GM23338 (cell line): ENCODE results near the gene CCN6. TPM values are rescaled to one million over a fixed set of nuclear protein-coding genes. Genes with fewer than 3 reads are reported as not detected.

ENCODE experiments used
- ATAC-seq: fragments of 200-7000 bp; cut with Tn5 transposase; 3 replicates; pipeline ENCODE4 v1.9.1; 2020
- DNase-seq: peaks from one replicate; pipeline ENCODE4 v3.0.0-alpha.2; 2015; ENCODE audit warnings: low spot score
- H2AFZ ChIP-seq: fragments of 200-600 bp; sonication (generic); 2 replicates; pipeline ENCODE4 v1.8.0; 2016; ENCODE audit warnings: antibody characterized with exemption, mild to moderate bottlenecking, moderate library complexity
- H3F3A ChIP-seq: fragments of 200-600 bp; sonication (generic); replicated peaks from 2 replicates; pipeline ENCODE4 v1.8.0; 2017; ENCODE audit warnings: antibody characterized with exemption, mixed run types, low read depth
- H3K27ac ChIP-seq: fragments of 200-600 bp; sonication (generic); 2 replicates; pipeline ENCODE4 v1.6.1; 2016; ENCODE audit warnings: low read depth
- H3K27me3 ChIP-seq: fragments of 200-600 bp; sonication (generic); 2 replicates; pipeline ENCODE4 v1.8.0; 2016; ENCODE audit warnings: mild to moderate bottlenecking, mixed run types, moderate library complexity; ENCODE audit not compliant: insufficient read depth
- H3K36me3 ChIP-seq: fragments of 200-600 bp; sonication (generic); 2 replicates; pipeline ENCODE4 v1.8.0; 2016; ENCODE audit warnings: mild to moderate bottlenecking; ENCODE audit not compliant: insufficient read depth
- H3K4me1 ChIP-seq: fragments of 200-600 bp; sonication (generic); 2 replicates; pipeline ENCODE4 v1.8.0; 2016; ENCODE audit warnings: mild to moderate bottlenecking, moderate library complexity; ENCODE audit not compliant: insufficient read depth
- H3K4me2 ChIP-seq: fragments of 200-600 bp; sonication (generic); 2 replicates; pipeline ENCODE4 v1.7.1; 2017; ENCODE audit warnings: mixed run types
- H3K4me3 ChIP-seq: fragments of 200-600 bp; sonication (generic); 2 replicates; pipeline ENCODE4 v1.6.1; 2016; ENCODE audit warnings: mixed run types
- H3K79me2 ChIP-seq: fragments of 200-600 bp; sonication (generic); replicated peaks from 2 replicates; pipeline ENCODE4 v1.8.0; 2017; ENCODE audit warnings: mild to moderate bottlenecking; ENCODE audit not compliant: insufficient read depth
- H3K9me2 ChIP-seq: fragments of 200-600 bp; sonication (generic); 2 replicates; pipeline ENCODE4 v1.8.0; 2017; ENCODE audit not compliant: insufficient read depth
- H4K20me1 ChIP-seq: fragments of 200-600 bp; sonication (generic); replicated peaks from 2 replicates; pipeline ENCODE4 v1.8.0; 2017; ENCODE audit warnings: mild to moderate bottlenecking; ENCODE audit not compliant: insufficient read depth
- H3K27ac Mint-ChIP-seq: 2 replicates; pipeline ENCODE4 v1.8.0; 2020; ENCODE audit warnings: inconsistent platforms, mild to moderate bottlenecking, moderate library complexity, mixed read lengths
- H3K27me3 Mint-ChIP-seq: 3 replicates; pipeline ENCODE4 v1.8.0; 2022; ENCODE audit warnings: low read depth, mild to moderate bottlenecking, moderate library complexity, mixed read lengths, inconsistent platforms; ENCODE audit not compliant: insufficient read depth, poor library complexity
- H3K36me3 Mint-ChIP-seq: 3 replicates; pipeline ENCODE4 v1.8.0; 2021; ENCODE audit warnings: low read depth, mild to moderate bottlenecking, inconsistent platforms, moderate library complexity, mixed read lengths
- H3K4me1 Mint-ChIP-seq: 3 replicates; pipeline ENCODE4 v1.8.0; 2020; ENCODE audit warnings: mild to moderate bottlenecking, inconsistent platforms, mixed read lengths
- H3K4me3 Mint-ChIP-seq: 3 replicates; pipeline ENCODE4 v1.8.0; 2021; ENCODE audit warnings: moderate library complexity, mild to moderate bottlenecking, inconsistent platforms, mixed read lengths
- H3K9me3 Mint-ChIP-seq: 3 replicates; pipeline ENCODE4 v1.8.0; 2020; ENCODE audit warnings: moderate library complexity, mild to moderate bottlenecking, inconsistent platforms, mixed read lengths
- CREB1 ChIP-seq: fragments of 250-450 bp; sonication (Bioruptor Pico); IDR thresholded peaks from 2 replicates; pipeline ENCODE4 v1.5.0; 2020; ENCODE audit warnings: low read depth, mild to moderate bottlenecking, moderate library complexity
- ETS1 ChIP-seq: IDR thresholded peaks from 2 replicates; pipeline ENCODE4 v1.6.1; 2016; ENCODE audit warnings: antibody characterized with exemption
- JUNB ChIP-seq: IDR thresholded peaks from one replicate; pipeline ENCODE4 v1.6.1; 2016; ENCODE audit warnings: antibody characterized with exemption; ENCODE audit not compliant: unreplicated experiment
- POLR2AphosphoS5 ChIP-seq: IDR thresholded peaks from 2 replicates; pipeline ENCODE4 v1.6.1; 2016; ENCODE audit warnings: antibody characterized with exemption, low read depth
- ZNF114 ChIP-seq: fragments of 250-450 bp; sonication (Bioruptor Pico); IDR thresholded peaks from 2 replicates; pipeline ENCODE4 v1.5.0; 2020; ENCODE audit warnings: mild to moderate bottlenecking, moderate library complexity
- long read RNA-seq: library from polyadenylated mRNA; unstranded; transcript quantifications from one replicate; pipeline ENCODE4 v2.0.0, GENCODE V29; 2020; ENCODE audit not compliant: unreplicated experiment
- polyA plus RNA-seq: library from polyadenylated mRNA; unstranded; fragments of >200 nt; fragmentation: Nextera tagmentation; extraction: Ambion mirVana; gene quantifications from 2 replicates; pipeline ENCODE4 v1.2.1, GENCODE V29; 2016
- total RNA-seq: library from RNA; depleted of rRNA; stranded (reverse); fragments of >200 nt; shearing (Covaris generic); gene quantifications from 2 replicates; pipeline ENCODE4 v1.2.3, GENCODE V29; 2014; rRNA removed
- TF ChIP-seq, protein P1 (sequence below): fragments of 250-450 bp; sonication (Bioruptor Pico); IDR thresholded peaks from 2 replicates; pipeline ENCODE4 v1.5.0; 2020; ENCODE audit warnings: mild to moderate bottlenecking, moderate library complexity

The CCN6 gene
- total RNA-seq (not detected in 2 replicates), polyA plus RNA-seq (0.65 and 0.73 TPM in 2 replicates)
- long read RNA-seq, result 0 reads

DNA sequence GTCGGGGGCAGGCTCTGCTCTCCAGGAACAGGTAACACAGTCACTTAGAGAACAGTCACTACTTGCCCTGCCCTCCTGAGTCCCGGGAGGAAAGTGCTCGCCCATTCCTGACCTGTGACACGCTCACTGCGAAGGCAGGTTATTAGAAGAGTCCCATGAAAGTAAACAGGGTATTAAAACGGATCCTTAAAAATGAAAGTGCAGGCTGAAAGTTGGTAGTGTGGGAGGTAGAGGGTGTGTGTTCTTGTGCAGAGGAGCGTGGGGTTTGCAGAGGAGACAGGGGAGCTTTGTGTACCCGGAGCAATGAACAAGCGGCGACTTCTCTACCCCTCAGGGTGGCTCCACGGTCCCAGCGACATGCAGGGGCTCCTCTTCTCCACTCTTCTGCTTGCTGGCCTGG is at the start of gene CCN6:
Gene CCN6 (plus strand): TSS at position 104 of the 400 bp plus-strand sequence. CDS start 254 bp downstream, at position 358.
- ATAC-seq, result 0 out of 3 replicates have a peak, but pooled peaks have one; percentile 26
- Histone ChIP-seq H3K4me3 (no peak within 1 kb of the TSS), H3K79me2 (no peaks in the 10 kb centered on the region), H3K4me1 (no peaks in the 10 kb centered on the region), H3K4me2 (no peak within 1 kb of the TSS), H3K27me3 (no peaks in the 10 kb centered on the region), H3F3A (no peaks in the 10 kb centered on the region), H2AFZ (peak within 1 kb of the TSS; percentile 88), H3K9me2 (0 out of 2 replicates have a peak, but pooled peaks cover 4% of the 10 kb centered on the region), H4K20me1 (no peaks in the 10 kb centered on the region), H3K27ac (no peak within 1 kb of the TSS), H3K36me3 (no peaks in the 10 kb centered on the region)
- H3K9me3 Mint-ChIP-seq, result no peaks in the 10 kb centered on the region
- TF ChIP-seq ZNF114 (CRISPR knock-in tag), result no peak
- TF ChIP-seq CREB1 (CRISPR knock-in tag), result no peak
- TF ChIP-seq, protein P1, sequence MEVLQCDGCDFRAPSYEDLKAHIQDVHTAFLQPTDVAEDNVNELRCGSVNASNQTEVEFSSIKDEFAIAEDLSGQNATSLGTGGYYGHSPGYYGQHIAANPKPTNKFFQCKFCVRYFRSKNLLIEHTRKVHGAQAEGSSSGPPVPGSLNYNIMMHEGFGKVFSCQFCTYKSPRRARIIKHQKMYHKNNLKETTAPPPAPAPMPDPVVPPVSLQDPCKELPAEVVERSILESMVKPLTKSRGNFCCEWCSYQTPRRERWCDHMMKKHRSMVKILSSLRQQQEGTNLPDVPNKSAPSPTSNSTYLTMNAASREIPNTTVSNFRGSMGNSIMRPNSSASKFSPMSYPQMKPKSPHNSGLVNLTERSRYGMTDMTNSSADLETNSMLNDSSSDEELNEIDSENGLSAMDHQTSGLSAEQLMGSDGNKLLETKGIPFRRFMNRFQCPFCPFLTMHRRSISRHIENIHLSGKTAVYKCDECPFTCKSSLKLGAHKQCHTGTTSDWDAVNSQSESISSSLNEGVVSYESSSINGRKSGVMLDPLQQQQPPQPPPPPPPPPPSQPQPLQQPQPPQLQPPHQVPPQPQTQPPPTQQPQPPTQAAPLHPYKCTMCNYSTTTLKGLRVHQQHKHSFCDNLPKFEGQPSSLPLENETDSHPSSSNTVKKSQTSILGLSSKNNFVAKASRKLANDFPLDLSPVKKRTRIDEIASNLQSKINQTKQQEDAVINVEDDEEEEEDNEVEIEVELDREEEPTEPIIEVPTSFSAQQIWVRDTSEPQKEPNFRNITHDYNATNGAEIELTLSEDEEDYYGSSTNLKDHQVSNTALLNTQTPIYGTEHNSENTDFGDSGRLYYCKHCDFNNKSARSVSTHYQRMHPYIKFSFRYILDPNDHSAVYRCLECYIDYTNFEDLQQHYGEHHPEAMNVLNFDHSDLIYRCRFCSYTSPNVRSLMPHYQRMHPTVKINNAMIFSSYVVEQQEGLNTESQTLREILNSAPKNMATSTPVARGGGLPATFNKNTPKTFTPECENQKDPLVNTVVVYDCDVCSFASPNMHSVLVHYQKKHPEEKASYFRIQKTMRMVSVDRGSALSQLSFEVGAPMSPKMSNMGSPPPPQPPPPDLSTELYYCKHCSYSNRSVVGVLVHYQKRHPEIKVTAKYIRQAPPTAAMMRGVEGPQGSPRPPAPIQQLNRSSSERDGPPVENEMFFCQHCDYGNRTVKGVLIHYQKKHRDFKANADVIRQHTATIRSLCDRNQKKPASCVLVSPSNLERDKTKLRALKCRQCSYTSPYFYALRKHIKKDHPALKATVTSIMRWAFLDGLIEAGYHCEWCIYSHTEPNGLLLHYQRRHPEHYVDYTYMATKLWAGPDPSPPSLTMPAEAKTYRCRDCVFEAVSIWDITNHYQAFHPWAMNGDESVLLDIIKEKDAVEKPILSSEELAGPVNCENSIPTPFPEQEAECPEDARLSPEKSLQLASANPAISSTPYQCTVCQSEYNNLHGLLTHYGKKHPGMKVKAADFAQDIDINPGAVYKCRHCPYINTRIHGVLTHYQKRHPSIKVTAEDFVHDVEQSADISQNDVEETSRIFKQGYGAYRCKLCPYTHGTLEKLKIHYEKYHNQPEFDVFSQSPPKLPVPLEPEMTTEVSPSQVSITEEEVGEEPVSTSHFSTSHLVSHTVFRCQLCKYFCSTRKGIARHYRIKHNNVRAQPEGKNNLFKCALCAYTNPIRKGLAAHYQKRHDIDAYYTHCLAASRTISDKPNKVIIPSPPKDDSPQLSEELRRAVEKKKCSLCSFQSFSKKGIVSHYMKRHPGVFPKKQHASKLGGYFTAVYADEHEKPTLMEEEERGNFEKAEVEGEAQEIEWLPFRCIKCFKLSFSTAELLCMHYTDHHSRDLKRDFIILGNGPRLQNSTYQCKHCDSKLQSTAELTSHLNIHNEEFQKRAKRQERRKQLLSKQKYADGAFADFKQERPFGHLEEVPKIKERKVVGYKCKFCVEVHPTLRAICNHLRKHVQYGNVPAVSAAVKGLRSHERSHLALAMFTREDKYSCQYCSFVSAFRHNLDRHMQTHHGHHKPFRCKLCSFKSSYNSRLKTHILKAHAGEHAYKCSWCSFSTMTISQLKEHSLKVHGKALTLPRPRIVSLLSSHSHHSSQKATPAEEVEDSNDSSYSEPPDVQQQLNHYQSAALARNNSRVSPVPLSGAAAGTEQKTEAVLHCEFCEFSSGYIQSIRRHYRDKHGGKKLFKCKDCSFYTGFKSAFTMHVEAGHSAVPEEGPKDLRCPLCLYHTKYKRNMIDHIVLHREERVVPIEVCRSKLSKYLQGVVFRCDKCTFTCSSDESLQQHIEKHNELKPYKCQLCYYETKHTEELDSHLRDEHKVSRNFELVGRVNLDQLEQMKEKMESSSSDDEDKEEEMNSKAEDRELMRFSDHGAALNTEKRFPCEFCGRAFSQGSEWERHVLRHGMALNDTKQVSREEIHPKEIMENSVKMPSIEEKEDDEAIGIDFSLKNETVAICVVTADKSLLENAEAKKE, result no peak
- H3K4me1 Mint-ChIP-seq, result no peaks in the 10 kb centered on the region
- no peak within 1 kb of the TSS for H3K4me3 Mint-ChIP-seq
- H3K27ac Mint-ChIP-seq, result no peak within 1 kb of the TSS
- peaks cover 2% of the 10 kb centered on the region for H3K27me3 Mint-ChIP-seq
- DNase-seq, result no peak
- H3K36me3 Mint-ChIP-seq, result no peaks in the 10 kb centered on the region

DNA sequence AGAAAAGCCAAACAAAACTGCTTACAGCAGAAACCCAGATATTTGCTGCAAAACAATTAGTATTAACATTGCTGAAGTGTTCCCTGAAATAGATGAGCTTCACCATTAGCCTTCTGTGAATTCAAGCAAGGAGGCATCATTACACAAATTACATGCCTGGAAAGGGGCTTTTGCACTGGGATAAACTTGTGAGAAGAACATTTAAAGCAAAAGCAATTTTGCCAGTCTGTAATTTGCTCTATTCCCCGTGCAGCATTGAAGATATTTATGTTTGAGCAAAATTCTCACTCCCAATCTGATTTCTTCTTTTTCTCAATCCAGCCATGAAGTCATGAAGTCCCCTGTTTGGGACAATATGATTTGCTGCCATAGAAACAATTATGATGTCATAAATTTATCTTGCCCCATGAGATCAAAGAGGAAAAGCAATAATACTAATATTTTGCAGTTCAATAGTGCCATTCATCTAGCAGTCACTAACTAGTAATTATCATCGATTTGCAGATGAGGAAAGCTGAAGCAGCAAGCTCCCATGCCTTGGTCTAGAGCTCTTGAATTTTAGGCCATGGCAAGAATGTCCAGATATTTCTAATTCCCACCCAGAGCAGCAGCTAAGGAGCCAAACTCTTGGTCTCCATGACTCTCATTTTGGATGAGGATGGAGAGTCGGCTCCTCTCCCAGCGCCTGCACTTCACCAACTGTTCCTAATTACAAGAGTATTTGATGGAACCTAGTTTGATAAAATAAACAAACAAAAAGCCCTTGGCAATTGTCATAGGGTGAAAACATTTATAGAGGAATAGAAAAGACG is 49.5 kb upstream of the CCN6 start:
- ATAC-seq (no peak), DNase-seq (no peak)
- H3K27ac ChIP-seq, result no peak overlapping the region
- H2AFZ ChIP-seq, result no peak overlapping the region
- no peaks in the 10 kb centered on the region for H3K36me3 Mint-ChIP-seq
- H3K36me3 ChIP-seq, result no peaks in the 10 kb centered on the region
- 0 out of 2 replicates have a peak, but pooled peaks cover 4% of the 10 kb centered on the region for H3K9me2 ChIP-seq
- H3K27me3 ChIP-seq, result no peaks in the 10 kb centered on the region
- H3K4me1 ChIP-seq, result no peaks in the 10 kb centered on the region
- H3K9me3 Mint-ChIP-seq, result no peaks in the 10 kb centered on the region
- H3K4me1 Mint-ChIP-seq, result peaks cover 2% of the 10 kb centered on the region; the same call in 2 of the 3 replicates
- no peak overlapping the region for H3K4me3 ChIP-seq
- no peaks in the 10 kb centered on the region for H3K27me3 Mint-ChIP-seq
- H3F3A ChIP-seq, result no peaks in the 10 kb centered on the region
- H4K20me1 ChIP-seq, result no peaks in the 10 kb centered on the region
- H3K4me2 ChIP-seq, result no peak overlapping the region
- no peak overlapping the region for H3K27ac Mint-ChIP-seq
- no peak overlapping the region for H3K4me3 Mint-ChIP-seq
- H3K79me2 ChIP-seq, result no peaks in the 10 kb centered on the region
- no peak for TF ChIP-seq JUNB
- TF ChIP-seq POLR2AphosphoS5, result no peak
- TF ChIP-seq ETS1, result no peak
